ENCODE measurements around the gene SIM1. TPM values are rescaled to one million over a fixed set of nuclear protein-coding genes. Genes with fewer than 3 reads are reported as not detected.

SIM1 gene
- total and polyA plus RNA-seq, 2 of the 8 experiments (the other 6 are each of a cell fraction or from before 2014, with no cell fraction given) = 0.02 to 0.39 TPM

DNA sequence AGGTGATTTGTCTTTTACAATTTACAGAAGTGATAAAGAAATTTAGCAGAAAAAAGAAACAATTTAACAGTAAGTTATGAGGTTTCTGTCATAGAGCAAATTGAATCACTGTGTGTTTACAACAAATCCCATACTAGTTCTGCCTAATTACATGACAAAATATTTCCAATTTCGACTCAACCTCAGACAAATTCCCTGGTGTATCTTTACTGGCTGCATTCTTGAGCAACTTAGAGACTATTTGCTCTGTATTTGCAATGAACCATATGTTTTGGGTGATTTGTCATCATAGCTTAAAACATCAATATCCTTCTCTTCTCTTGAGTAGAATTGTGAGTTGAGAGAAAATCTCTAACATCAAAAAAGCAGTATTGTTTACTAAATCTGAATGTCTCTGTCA, 128.7 kb downstream of the SIM1 start:
- H3K4me1 ChIP-seq (replicated peaks in 1 of 4; ENCODE audit: control insufficient read depth in 3 of 4, insufficient read depth in 4 of 4, low read length in 3 of 4) = no peaks in the 10 kb centered on the region
- CTCF ChIA-PET (ENCODE audit: partially characterized antibody) = interaction anchor here (0.6 to 1.4 kb wide), 5 partner anchors 15 to 298 kb away, joined by 3 to 4 read pairs (median 4); no protein-coding TSS in a partner anchor
- H3K79me1 ChIP-seq (ENCODE audit: low read depth, low read length) = no peaks in the 10 kb centered on the region
- no peaks in the 10 kb centered on the region for H4K20me1 ChIP-seq (replicated peaks in 1 of 2; ENCODE audit: control insufficient read depth in 1 of 2, insufficient read depth in 2 of 2, low read length in 2 of 2)
- H2AK5ac ChIP-seq (ENCODE audit: low read depth, low read length) = no peak overlapping the region
- H2BK5ac ChIP-seq (ENCODE audit: low read depth, low read length) = no peak overlapping the region
- no peaks in the 10 kb centered on the region for H3K27me3 ChIP-seq (replicated peaks in 1 of 4; ENCODE audit: control insufficient read depth in 3 of 4, extremely low read depth in 1 of 4, insufficient read depth in 3 of 4, low read length in 3 of 4)
- H3K56ac ChIP-seq (replicated peaks; ENCODE audit: insufficient read length, low read depth, low read length) = no peak overlapping the region
- DNase-seq (ENCODE audit: low read depth in 1 of 2, low spot score in 2 of 2) = no peak
- H2BK20ac ChIP-seq (ENCODE audit: low read length) = no peak overlapping the region
- H2BK15ac ChIP-seq (ENCODE audit: low read length) = no peak overlapping the region
- FAIRE-seq = no peak
- H3K79me2 ChIP-seq (ENCODE audit: control insufficient read depth in 1 of 2, insufficient read depth in 2 of 2, low read length in 2 of 2) = no peaks in the 10 kb centered on the region
- no peak overlapping the region for H3K23ac ChIP-seq (ENCODE audit: insufficient read length)
- H3K36me3 ChIP-seq (ENCODE audit: control insufficient read depth in 2 of 4, insufficient read depth in 4 of 4, low read length in 3 of 4) = no peaks in the 10 kb centered on the region
- POLR2A ChIA-PET (ENCODE audit: partially characterized antibody) = no interaction called here
- no peak overlapping the region for H4K91ac ChIP-seq (replicated peaks; ENCODE audit: insufficient read length, low read length)
- H3K18ac ChIP-seq (ENCODE audit: extremely low read depth, low read length) = no peak overlapping the region
- H2BK120ac ChIP-seq (replicated peaks; ENCODE audit: low read depth, low read length) = no peak overlapping the region
- H3K14ac ChIP-seq (ENCODE audit: insufficient read length) = no peak overlapping the region
- no peak overlapping the region for H3K9ac ChIP-seq (replicated peaks in 1 of 4; ENCODE audit: extremely low read depth in 1 of 4, low read depth in 3 of 4, low read length in 3 of 4)
- H4K8ac ChIP-seq (ENCODE audit: extremely low read depth, insufficient read depth, low read length) = no peak overlapping the region
- WGBS, 2 experiments (ENCODE audit: extremely low coverage in 1 of 2, insufficient coverage in 1 of 2, insufficient read length in 1 of 2, insufficient replicate concordance in 2 of 2, low coverage in 1 of 2, low lambda C conversion rate in 2 of 2, missing lambda C conversion rate in 1 of 2) = 64% methylated on average over 1 of the region's 1 CpG; no CpG with 5 or more reads in 1 of the 2 experiments
- H3K4me3 ChIP-seq (ENCODE audit: extremely low read depth in 1 of 4, insufficient read depth in 2 of 4, low read depth in 3 of 4, low read length in 4 of 4) = no peak overlapping the region
- H3K23me2 ChIP-seq (ENCODE audit: low read depth, low read length) = no peaks in the 10 kb centered on the region
- no peak overlapping the region for H2AFZ ChIP-seq (ENCODE audit: low read length)
- no peak overlapping the region for H3K4ac ChIP-seq (replicated peaks; ENCODE audit: insufficient read length, low read depth, low read length)
- no peaks in the 10 kb centered on the region for H3K9me3 ChIP-seq (ENCODE audit: insufficient read depth in 2 of 2, low read depth in 1 of 2, low read length in 1 of 2)
- H3K27ac ChIP-seq (ENCODE audit: low read depth, low read length) = no peak overlapping the region
- no peak overlapping the region for H2BK12ac ChIP-seq (ENCODE audit: low read depth, low read length)
- no peak overlapping the region for H4K5ac ChIP-seq (ENCODE audit: insufficient read length, low read depth, low read length)
- H3K4me2 ChIP-seq (ENCODE audit: insufficient read depth in 1 of 2, low read depth in 2 of 2, low read length in 2 of 2) = no peak overlapping the region
- TF ChIP-seq SIX5 (IDR thresholded peaks at IDR 0.05; ENCODE audit: low read depth, low read length) (no peak), CBX5 (IDR thresholded peaks at IDR 0.05; ENCODE audit: low read depth, low read length) (no peak)
